Measurements from ENCODE around the gene TMEM256.

Gene TMEM256

GRCh38 chr17:7354262-7354843 is 49.5 kb downstream of the TMEM256 start:
- no peak overlapping the region for H3K9ac ChIP-seq (ENCODE audit: low read depth, low read length)
- peaks cover 5% of the 10 kb centered on the region for H3K4me1 ChIP-seq (ENCODE audit: control insufficient read depth, insufficient read depth, low read length)
- H3K27me3 ChIP-seq (ENCODE audit: control insufficient read depth, insufficient read depth, low read length) = peaks cover 2% of the 10 kb centered on the region
- no peaks in the 10 kb centered on the region for H3K9me3 ChIP-seq (ENCODE audit: control insufficient read depth, insufficient read depth, low read length)
- no peak overlapping the region for H3K4me3 ChIP-seq (ENCODE audit: low read depth, low read length)
- H3K36me3 ChIP-seq (ENCODE audit: control insufficient read depth, insufficient read depth, low read length) = no peaks in the 10 kb centered on the region
